ENCODE data around the gene SGPL1.

The SGPL1 gene

DNA sequence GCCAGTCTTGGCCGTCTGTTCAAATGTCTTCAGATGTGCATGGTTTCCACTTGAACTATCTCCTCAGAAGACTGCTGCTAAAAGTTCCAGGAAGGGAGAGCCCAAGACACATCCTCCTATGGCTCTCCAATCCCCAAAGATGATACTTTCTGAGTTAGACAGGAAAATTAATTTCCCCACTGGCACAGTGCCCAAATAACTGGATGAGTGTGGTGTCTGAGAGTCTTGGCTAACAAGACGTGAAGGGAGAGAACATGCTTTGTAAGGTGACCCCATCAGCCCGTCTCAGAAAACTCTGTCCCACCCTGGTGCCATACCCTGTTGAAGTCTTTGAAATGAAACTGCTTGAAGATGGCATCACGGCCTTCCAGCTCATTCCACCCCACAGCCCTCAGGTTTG is 69.7 kb downstream of the SGPL1 start:
- DNase-seq (ENCODE audit: low read depth in 2 of 2) = no peak

- no peak for DNase-seq (ENCODE audit: low read depth in 2 of 2)
These were observed 70.5 kb downstream of the SGPL1 start for GRCh38 chr10:70885931-70886903.

DNA sequence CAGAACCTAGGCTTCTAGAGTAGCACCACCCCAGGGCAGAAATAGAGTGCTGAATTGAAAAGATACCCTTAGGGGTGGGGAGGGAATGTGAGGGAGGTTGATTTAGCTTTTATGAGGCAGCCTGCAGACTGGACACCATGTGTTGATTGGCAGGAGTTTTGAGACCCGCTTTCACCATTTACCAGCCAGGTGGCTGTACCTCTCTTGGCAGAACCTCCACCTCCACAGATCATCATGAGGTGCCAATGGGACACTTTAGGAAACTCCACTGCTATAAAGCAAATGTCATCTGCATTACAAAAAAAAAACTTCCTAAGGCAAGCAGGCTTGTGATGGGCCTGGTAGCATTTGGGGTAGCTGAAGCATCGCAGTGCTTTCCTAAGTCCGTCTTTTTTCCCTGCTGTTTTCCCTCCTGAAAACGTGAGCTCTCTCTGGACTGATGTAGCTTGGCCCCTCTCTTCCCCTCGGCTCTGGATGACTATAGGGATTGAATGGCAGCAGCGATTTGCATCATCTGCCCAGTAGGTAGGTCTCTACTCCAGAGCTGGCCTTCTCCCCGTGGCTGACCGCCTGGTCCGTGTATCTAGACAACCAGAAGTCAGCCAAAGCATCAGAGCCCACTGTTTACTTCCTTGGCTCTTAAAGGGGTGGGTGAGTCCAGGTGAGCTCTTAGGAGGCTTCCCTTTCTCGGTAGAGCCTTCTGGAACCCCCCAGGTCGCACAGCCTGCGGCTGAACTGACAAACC is 71.3 kb downstream of the SGPL1 start:
- no peak for DNase-seq (ENCODE audit: low read depth in 2 of 2)

DNA sequence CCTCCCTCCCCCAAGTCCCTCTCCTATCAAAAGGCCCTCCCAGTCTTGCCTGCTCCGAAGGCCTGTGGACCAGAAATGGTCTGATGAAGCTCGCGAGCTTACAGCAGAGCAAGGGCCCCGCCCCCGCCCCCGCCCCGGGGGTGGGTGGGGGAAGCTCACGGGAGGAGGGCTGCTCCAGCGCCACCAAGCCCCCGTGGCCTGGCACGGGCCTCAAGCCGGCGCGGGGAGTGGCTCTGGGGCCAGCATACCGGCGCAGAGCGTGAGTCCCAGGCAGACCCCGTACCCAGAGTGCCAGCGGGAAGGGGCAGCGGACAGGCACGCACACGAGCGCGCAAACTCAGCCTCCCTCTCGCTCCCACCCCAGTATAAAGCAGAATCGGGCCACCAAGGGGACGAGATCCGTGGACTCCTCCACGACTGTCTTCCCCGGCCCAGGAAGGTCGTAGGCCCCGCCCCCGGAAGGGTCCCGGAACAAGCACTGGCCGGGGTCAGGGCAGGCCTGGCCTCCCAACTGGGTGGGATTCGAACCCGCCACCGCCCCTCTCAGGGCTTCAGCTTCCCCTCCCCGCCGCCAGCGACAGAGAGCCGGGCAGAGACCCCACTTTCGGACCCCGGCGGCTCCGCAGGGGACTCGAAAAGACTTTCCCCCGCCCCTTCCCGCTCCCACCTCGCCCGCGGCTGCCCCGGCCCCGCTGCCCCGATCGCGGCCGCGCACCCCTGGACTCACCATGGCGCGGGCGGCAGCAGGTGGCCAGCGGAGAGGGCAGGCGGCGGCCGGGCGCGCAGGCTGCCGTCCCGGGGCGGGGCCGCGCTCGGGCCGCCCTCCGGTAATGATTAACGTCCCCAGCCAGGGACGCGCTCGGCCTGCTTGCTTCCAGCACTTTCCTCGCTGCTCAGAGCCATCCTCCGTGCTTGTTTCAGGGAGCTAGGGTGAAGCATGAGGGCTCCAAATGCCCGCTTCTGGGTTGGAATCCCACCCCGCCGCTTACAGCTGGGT is 72.4 kb downstream of the SGPL1 start, which contains the start of gene PCBD1:
Gene PCBD1 (minus strand): TSS at position 762 of the 997 bp plus-strand sequence. CDS start 32 bp downstream, at position 730.
- peak; percentile 39 to 50 for DNase-seq (ENCODE audit: low read depth in 2 of 2)

- DNase-seq (ENCODE audit: low read depth in 2 of 2) = no peak
These were observed 73.5 kb downstream of the SGPL1 start for GRCh38 chr10:70889291-70889690.

GRCh38 chr10:70890917-70891431 is 75.2 kb downstream of the SGPL1 start:
- DNase-seq (ENCODE audit: low read depth in 2 of 2) = no peak

DNA sequence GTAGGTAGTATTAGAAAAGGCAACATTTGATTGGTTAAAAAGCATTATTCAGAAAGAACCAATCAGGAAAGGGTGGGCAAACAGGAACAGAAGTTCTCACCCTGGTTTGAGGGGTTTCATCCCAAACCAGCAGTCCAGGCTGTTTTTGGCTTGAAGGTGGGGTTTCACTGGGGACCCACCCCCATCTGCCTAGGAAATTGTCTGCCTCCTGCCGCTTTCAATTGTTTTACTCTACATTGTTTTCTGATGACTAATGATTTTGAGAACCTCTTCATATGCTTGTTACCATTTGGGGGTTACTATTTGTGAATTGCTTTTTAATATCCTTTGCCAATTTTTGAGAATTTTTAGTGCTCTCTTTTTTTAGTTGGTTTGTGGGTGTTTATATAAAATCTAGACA is 75.9 kb downstream of the SGPL1 start:
- no peak for DNase-seq (ENCODE audit: low read depth in 2 of 2)

DNA sequence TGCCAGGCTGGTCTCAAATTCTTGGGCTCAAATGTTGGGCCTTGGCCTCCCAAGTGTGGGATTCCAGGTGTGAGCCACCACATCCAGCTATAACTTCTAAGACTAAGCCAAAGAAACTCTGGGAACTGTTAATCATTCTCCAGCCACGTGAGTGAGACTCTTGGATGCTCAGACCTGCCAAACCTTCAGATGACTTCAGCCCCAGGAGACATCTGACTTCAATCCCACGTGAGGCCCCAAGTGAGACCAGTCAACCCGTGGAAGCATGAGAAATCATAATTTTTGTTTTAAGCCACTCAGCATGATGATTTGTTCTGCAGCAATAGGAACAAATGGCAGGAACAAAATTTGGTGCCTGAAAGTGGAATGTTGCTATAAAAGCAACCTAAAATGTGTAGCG is 76.9 kb downstream of the SGPL1 start:
- DNase-seq (ENCODE audit: low read depth in 2 of 2) = no peak

DNA sequence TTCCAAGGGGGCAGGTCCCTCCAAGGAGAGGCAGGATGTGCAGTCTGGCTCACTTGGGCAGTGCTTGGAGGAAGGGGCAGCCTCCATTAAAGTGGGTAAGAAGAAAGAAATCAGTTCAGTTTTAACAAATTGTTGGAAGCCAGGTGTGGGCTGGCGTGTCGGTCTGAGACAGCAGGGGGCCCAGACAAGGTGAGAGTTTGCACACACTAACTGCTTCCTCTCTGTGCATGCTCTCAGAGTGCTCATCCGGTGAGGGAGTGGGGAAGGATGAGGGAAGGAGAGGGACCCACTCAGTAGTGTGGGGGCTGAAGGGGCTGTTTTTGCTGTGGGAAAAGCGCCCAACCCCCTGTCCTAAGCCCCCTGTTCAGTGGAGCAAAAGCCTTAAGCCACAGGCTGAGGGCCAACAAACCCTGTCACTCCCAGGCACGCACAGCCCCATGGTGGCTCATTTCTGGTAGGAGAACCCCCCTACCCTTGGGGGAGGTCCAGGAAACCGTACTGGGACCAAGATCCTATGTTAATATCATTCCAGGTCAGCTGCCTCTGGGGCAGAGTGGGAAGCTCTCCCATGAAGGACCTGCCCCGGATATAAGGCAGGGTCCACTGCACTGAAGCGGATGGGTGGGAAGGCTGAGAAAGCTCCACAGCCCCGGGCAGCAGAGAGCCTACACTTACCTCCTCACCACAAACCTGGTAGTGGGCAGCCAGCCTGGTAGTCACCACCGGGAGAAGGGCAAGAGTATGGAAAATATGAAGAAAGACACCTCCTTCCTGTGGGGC is 77.7 kb downstream of the SGPL1 start:
- DNase-seq (ENCODE audit: low read depth in 2 of 2) = no peak

- no peak for DNase-seq (ENCODE audit: low read depth in 2 of 2)
These were observed 78.7 kb downstream of the SGPL1 start for GRCh38 chr10:70894416-70894815.

- no peak for DNase-seq (ENCODE audit: low read depth in 2 of 2)
These were observed 80.8 kb downstream of the SGPL1 start for GRCh38 chr10:70896551-70896950.

- DNase-seq (ENCODE audit: low read depth in 2 of 2) = no peak
These were observed 82.9 kb downstream of the SGPL1 start for GRCh38 chr10:70898687-70899086.

DNA sequence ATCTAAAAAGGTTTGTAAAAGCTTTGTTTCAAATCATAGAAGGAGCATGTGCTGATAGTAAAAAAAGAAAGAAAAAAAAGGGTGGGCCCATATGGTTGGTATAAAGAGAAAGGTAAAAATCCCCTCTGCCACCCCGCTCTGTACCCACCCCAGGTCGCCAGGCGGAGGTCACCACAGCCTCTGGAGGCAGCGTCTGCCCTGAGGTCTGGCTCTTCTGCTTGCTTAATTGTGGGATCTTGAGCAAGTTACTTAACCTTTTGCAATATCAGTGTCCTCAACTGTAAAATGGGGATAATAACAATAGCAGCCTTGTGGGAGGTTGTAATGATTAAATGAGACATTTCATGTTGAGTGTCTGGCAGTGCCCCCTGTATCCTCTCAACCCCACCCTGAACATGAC is 83.3 kb downstream of the SGPL1 start:
- DNase-seq (ENCODE audit: low read depth in 2 of 2) = no peak

DNA sequence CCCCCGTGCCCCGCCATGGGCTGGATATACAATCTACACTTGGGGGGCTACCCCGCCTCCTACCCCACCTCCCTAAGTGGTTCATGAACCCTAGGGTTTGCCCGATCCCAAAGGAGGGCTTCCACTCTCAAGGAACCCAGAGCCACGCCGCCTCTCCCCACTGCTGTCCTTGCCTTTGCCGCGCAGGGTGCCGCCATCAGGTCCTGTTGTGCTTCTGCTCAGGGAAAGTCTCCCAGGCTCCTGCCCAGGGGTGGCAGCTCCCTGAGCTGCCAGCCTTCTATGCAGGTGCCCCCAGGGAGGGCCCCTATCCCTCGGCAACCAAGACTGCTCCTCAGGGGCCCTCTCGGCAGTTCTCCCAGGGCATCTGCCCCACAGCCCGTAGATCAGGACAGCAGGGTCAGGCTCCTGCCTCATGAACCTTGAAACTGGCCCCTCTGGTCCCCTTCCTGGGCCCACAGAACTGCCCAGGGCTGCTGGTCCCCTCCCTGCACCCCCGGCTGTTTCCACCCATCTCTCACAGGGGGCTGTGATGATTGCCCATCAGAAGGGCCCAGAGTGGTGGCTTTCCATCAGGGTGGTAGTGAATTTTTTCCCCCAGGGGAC is 85.6 kb downstream of the SGPL1 start:
- DNase-seq (ENCODE audit: low read depth in 2 of 2) = no peak

- DNase-seq (ENCODE audit: low read depth in 2 of 2) = no peak
These were observed 87.0 kb downstream of the SGPL1 start for GRCh38 chr10:70902661-70903261.

GRCh38 chr10:70903262-70903921 is 87.6 kb downstream of the SGPL1 start:
- DNase-seq (ENCODE audit: low read depth in 2 of 2) = no peak

- no peak for DNase-seq (ENCODE audit: low read depth in 2 of 2)
These were observed 89.6 kb downstream of the SGPL1 start for GRCh38 chr10:70905071-70906021.

Measured in stimulated activated CD8-positive, alpha-beta memory T cell treated with anti-CD3 and anti-CD28 coated beads, Interleukin-7, amount 100 ng/mL, for 1 hour (primary cell).